ENCODE measurements around the gene DGKB.

DNA sequence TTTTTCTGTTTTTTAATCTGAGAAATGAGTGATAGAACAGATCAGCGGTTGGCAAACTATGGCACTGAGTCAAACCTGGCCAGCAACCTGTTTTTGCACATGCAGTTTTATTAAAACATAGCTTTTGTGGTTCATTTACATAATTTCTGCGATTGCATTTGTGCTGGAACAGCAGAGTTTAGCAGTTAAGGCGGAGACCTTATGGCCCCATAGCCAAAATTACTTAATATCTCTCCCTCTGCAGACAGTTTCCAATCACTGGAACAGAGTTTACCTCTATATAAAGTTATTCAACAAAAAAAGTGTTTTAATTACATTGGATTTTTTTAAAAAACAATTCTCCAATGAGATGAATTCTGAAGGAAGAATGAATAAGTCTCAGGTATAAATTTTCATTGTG lies 212.1 kb downstream of the DGKB start:
- TF ChIP-seq CTCF (IDR thresholded peaks at IDR 0.05; ENCODE audit: low read length) (no peak), EZH2 (optimal IDR thresholded peaks at IDR 0.05; ENCODE audit: low read depth, low read length) (no peak)

Data from MM.1S (cell line).